Endometrial microvascular endothelial cells (primary cell): ENCODE data around the gene EPSTI1. TPM values are rescaled to one million over a fixed set of nuclear protein-coding genes. Genes with fewer than 3 reads are reported as not detected.

Source experiments
- in situ Hi-C: cut with HindIII; loops from 2 replicates; pipeline ENCODE4 v1.10.0; 2017; ENCODE audit warnings: low sequenced_read_pairs, low pct_unique_long_range_greater_than_20kb; ENCODE audit errors: inconsistent ontology term
- total RNA-seq: library from RNA; depleted of rRNA; stranded (reverse); fragments of >200 nt; gene quantifications from one replicate; pipeline ENCODE4 v1.2.3, GENCODE V29; 2015; ENCODE audit errors: inconsistent ontology term

Gene EPSTI1
- total RNA-seq, 1 donor from 2014 or later = 7.4 TPM

- in situ Hi-C loops = no loop called here
These were observed 10.7 kb downstream of the EPSTI1 start for GRCh38 chr13:42981317-42981716.

- in situ Hi-C loops = no loop called here
These were observed 14.8 kb downstream of the EPSTI1 start for GRCh38 chr13:42977219-42977659.

GRCh38 chr13:42976066-42976465 lies 16.0 kb downstream of the EPSTI1 start:
- in situ Hi-C loops = no loop called here

- in situ Hi-C loops = no loop called here
These were observed 18.5 kb downstream of the EPSTI1 start for GRCh38 chr13:42973581-42973980.

- in situ Hi-C loops = no loop called here
These were observed 20.2 kb downstream of the EPSTI1 start for GRCh38 chr13:42971691-42972347.

DNA sequence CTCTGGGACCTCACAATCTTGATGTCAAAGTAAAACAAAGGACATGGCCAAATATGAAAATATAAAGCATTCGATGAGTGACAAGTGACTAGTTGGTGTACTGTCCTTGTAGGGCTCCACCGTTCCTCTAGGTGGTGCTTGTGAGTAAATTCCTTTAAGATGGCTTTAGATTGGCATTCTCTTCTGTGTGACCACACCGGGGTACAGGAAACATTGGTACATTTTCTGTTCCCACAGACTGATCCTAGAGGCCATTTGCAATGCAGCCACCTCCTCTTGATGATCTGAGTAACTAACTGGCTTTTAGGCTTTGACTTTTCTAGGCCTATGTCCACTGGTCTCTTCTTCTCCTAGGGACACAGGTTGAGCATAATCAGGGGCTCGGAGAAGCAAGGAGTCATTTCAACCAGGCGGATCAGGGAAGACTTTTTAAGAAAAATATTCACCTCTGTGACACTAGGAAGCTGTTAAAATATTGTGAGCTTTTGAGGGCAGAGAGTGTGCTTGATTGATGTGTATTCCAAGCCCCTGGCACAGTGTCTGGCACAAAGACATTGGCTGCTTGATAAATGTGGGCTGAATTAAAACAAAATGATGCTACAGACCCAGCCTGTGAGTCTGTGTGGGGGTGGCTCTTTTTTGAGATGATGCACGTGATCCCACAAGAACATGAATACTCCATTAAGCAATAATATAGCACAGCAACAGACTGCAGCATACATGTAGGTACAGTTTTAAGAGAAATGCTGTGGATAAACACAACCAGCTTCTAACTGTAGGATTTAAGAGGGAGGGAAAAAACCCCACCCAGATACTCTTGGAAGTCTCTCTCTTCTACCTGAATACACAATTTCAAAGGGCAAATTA lies 21.0 kb downstream of the EPSTI1 start:
- in situ Hi-C loops = no loop called here

DNA sequence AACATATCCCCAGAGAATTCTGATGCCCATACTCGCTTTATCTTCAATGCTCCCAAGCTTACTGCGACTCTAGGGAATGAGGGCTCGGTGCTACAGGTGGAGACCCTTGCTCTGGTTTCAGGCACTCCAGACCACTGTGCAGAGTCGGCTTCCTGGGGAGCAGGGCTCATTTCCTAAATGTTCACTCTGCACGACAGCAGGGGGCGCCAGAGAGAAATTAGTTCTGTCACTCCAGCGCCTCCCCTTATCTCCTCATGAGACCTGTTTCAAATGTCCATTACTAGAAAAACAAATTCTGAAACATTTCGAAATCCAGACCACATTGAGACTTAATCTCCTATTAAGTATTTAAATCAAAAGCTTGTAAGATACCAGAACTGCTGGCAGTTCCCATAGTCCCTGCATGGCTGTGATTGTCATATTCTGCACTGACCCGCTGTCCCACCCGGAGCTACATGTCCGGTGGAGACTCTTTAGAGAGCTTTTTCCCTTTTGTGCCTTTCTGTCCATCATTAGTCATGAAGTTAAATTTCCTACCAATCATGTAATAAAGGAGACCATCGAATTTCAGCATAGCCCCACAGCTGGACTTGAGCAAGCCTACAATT lies 22.4 kb downstream of the EPSTI1 start:
- in situ Hi-C loops = no loop called here

DNA sequence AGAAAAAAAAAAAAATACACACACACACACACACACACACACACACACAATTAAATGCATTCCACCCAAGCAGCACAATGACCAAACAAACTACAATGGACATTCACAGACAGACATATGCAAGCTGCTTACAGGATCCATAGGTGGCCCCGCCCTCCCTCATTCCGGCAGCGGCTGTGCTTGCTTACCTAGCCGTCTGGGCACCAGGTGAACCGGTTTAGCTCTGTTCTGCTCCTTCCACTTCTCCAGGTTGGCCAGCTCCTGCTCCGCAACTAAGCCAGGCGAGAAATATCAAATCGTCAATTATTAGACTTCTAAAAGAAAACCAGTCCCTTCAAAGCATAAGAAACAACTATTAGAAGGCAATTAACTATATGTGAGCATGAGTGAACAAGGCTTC lies 23.1 kb downstream of the EPSTI1 start:
- in situ Hi-C loops = no loop called here

DNA sequence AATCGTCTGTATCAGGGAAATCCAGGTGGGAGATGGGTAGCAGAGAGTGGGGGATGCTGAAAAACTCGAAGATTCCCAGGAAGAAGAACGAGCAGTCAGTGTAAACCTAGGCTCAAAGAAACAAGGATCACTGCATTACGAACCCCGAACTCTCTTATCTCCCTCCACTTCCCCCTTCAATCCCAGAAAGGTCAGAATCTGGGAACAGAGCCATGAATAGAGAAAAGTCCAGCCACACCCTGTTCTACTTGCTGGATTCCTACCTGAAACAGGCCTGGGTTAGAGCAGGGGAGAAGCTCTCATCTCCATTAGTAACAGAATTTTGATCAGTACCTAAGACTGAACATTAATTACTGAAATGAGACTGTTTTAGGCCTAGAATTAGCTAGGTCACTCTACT lies 24.4 kb downstream of the EPSTI1 start:
- in situ Hi-C loops = no loop called here

- in situ Hi-C loops = no loop called here
These were observed 26.8 kb downstream of the EPSTI1 start for GRCh38 chr13:42965281-42965680.

DNA sequence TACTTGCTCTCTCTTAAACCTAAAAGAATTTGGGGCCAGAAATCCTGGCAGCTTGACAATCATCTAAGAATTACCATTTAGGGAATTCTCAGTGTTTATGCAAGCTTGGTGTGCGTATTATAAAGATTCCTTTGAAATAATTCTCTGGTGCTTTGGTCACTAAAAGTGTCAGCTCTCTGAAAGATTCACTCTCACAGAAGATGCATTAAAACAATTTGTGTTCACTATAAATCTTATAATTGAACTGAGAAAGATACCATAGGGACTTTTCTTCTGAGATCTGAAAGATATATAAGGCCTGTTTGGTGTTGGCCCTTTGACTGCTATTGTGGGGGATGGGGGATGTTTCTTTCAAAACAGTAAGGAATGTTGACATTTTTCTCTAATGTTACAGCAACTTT lies 27.3 kb downstream of the EPSTI1 start:
- in situ Hi-C loops = no loop called here

- in situ Hi-C loops = no loop called here
These were observed 32.4 kb downstream of the EPSTI1 start for GRCh38 chr13:42959615-42960014.

- in situ Hi-C loops = no loop called here
These were observed 34.2 kb downstream of the EPSTI1 start for GRCh38 chr13:42957881-42958280.

DNA sequence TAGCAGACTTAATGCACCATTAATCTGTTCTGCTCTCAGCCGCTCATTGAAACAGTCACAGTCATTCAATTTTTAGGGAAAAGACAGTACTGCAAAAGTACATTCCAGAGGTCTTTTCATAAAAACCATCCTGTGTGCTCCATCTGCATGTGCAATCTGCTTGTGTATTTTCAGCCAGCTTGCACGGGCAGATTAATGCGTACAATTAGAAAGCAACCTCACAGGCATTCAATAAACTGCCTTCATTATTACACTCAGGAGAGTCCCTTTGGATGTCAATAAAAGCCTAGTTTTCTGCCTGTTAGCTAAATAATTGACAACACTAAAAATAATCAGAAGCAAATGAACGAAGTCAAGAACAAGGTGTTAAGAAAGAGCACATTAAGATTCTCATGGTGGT lies 41.9 kb downstream of the EPSTI1 start:
- in situ Hi-C loops = no loop called here

GRCh38 chr13:42947925-42948324 lies 44.1 kb downstream of the EPSTI1 start:
- in situ Hi-C loops = no loop called here

DNA sequence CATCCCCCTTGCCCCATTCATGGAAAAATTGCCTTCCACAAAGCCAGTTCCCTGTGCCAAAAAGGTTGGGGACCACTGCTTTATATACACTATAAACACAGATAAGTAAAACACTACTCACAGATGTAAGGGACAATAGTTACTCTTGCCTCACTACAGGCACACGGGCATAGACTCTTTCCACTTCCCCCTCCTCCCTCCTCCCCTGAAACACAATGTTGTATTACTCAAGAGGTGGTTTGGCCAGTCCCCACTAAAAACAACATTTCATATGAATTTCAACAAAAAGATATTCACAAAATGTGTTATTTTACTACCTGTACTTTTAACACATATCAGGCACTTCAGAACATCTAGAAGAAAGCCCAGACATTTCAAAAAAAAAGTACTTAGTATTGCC lies 45.1 kb downstream of the EPSTI1 start:
- in situ Hi-C loops = no loop called here

GRCh38 chr13:42929886-42930535 lies 62.0 kb downstream of the EPSTI1 start:
- in situ Hi-C loops = no loop called here

DNA sequence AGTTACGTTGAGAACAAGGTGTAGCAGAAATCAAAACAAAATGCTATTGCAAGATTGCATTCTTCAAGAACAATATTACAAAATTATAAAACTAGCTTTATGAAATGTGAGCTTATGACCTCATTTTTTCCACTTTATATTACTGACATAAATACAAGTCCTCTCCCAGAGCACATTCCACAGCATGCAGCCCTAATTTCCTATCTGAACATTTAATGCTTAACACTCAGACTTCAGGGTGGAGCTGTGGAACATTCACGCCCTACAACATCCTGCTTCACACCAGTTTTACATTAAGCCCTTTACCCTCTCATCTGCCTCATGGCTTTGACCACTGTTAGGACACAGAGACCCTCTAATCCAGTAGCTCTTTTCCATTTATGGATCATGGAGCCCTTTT lies 65.5 kb downstream of the EPSTI1 start:
- in situ Hi-C loops = no loop called here

- in situ Hi-C loops = no loop called here
These were observed 66.0 kb downstream of the EPSTI1 start for GRCh38 chr13:42926043-42926442.
